RPMI7951 (cell line): ENCODE results near the gene CDON. TPM values are rescaled to one million over a fixed set of nuclear protein-coding genes. Genes with fewer than 3 reads are reported as not detected.

Experiments used
- DNase-seq: peaks from one replicate; pipeline ENCODE4 v3.0.0-alpha.2; 2012; ENCODE audit warnings: low read depth
- total RNA-seq: library from RNA; depleted of rRNA; stranded (reverse); fragments of >200 nt; shearing (Covaris generic); gene quantifications from 2 replicates; pipeline ENCODE4 v1.2.3, GENCODE V29; 2014

The CDON gene
- total RNA-seq, 1 experiment from 2014 or later = 14.8 TPM

DNA sequence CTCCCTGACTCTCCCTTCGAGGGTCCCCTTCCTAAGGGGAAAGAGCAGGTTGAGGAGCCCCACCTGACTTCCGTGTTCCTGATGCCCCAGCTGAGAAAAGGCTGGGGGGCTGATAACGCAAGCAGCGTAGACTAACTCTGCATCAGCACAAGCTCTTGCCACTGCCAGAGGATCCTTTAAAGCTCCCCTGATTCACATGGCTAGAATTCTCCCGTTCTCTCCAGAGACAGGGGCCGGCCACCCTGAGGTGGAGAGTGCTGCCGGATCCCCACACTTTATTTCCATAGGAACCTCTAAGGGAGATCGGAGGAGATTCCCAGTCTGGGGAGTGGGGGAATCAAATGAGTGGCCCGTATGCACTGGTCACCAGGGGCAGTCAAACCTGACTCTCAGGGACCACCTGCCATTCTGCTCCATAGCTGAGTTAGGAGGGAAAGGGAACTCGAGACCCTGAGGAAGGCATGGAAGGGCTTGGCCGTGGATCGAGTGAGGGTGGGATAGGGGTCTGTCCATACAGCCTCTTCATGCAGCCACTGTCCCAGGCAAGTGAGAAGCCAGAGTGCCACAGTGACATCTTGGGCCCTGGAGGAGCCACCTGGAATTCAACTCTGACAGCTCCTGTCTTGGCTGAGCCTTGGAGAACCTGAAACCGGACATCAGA lies 118.2 kb downstream of the CDON start:
- no peak for DNase-seq

DNA sequence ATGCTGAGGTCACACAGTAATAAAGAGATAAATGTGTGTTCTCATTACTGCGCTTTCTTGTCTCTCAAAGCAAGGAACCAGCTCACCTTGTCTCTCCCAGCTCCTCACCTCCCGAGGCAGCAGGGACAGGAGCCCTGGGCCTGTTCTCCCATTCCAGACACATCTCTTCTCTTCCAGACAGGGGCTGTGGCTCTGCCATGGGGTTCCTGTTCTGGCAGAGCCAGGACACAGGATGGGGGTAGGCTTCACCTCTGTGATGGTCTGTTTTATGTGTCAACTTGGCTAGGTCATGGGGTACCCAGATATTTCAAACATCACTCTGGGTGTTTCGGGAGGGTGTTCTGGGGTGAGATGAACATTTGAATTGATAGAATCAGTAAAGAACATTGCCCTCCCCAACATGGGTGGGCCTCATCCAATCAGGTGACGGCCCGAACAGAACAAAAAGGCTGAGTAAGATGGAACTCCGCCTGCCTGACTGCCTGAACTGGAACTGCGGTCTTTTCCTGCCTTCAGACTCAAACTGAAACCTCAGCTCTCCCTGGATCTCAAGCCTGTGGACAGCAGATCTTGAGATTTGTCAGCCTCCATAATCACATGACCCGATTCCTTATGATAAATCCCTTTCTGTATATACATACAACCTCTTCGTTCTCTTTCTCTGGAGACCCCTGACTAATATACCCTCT lies 118.9 kb downstream of the CDON start:
- no peak for DNase-seq

DNA sequence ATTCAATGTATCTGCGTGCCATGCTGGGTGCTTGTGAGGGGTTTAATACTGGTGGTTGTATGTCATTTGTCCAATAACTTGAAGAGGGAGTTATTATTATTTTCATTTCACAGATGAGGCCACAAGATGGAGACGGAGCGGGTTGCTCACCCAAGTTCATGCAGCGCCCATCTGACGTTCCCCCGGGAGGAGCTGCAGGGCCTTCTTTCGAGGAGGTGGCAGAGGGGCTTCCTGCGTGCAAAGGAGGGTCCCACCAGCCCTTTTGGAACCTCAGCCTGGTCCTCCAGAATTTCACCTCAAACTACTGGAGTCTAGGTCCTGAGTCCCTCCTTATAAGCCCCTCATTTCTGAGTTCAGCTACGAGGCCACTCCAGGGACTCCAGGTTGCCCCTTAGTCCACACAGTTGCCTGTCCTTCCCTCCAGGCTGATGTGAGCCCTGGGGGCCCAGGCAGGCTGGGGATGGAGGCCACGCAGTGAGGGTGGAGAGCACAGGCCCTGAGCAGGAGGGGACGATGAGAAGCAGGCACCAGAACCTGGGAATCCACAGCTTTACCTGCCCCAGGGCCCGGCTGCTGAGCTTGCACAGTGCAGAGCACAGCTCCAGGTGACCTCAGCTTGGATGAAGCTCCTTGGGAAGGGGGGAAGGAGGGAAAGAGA lies 119.8 kb downstream of the CDON start:
- no peak for DNase-seq

DNA sequence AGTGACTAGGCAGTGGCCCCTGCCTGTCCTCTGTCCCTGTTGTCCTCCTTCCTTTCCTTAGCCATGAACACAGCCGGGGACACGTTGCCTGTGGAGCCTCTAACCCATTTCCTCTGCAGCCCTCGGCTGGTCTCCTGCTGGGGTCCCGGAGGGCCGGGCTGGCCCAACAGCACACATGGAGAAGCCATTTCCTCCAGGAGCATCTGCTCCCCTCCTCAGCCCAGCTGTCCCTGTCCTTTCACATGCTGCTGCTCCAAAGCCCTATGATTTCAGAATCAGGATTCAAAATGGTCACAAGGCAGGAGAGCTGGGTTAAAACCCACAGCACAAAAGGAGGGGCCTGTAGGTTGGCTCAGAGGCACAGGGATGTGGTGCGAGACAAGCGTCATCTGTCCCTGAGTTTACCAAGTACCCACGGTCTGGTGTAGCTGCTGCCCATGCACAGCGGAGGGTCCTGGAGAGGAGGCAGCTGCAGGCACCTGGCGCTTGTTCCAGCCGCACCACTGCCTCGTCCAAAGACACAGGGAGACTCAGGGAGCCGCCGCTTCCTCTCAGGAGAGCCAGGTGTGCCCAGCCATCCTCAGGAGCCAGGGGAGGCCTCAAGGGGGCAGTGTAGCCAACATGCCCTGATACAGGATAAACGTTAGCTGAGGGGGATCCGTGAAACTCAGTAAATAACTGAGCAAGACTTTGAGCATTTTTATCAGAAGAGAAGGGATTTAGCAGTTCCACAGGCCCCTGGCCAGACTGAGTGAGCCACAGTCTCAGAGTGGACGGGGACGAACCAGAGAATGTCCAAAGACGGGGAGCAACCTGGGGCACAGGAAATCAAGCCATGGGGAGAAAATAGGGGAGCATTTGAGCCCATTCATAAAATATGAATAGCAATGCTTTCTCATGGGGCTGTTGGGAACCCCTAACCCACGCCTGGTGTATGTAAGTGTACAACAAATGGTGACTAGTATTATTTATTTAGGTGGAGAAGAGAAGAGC lies 120.8 kb downstream of the CDON start:
- peak; percentile 26 for DNase-seq

DNA sequence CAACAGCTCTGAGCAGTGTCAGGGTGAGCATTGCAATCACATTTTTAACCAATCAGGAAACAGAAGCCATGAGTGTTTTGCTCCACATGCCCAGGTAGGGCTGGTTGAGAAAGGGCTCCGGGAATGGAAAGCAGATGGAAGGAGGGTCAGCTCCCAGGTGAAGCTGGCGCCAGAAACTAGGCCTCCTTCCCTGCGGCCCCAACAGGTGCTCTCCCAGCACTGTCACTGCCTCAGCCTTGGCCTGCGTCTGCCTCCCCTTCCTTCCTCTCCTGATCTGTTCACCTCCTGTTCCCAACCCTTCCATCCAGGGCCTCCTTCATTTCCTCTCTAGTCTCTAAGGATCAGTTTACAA lies 121.4 kb downstream of the CDON start:
- no peak for DNase-seq

DNA sequence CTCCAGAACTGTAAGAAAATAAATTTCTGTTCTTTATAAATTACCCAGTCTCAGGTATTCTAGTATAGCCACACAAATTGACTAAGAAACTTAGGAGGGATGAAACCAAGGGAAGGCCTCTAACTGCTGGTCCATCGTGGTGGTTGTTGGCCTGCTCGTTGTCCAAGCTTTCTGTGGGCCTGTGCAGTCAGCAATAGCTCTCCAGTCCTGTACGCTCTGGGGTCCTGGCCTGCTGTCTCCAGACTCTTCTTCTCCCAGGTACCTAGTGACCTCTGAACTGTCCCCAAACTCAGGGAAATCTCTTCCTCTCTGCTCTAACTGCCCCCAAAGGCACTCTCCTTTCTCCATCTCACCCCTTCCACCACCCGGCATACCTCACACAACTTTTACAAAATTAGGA lies 122.5 kb downstream of the CDON start:
- no peak for DNase-seq

DNA sequence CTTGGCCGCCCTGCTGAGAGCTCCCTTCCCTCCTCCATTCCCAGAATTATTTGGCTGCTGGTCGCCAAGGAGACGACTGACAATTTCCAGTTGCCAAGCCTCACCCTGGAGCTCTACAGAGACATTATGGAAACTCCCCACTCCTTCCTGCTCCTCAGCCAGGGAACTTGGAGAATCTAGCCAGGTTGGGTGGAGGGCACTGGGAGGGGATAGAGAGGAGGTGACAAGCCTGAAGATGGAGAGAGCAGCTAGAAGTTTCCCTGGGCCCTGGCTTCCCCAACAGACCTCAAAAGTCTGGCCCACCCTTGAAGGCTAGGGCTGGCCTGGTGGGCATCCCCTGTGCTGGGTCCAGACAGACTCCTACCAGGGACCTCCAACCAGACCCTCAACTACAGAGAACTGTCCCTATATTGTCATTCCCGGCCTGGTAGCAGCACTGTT lies 123.6 kb downstream of the CDON start:
- DNase-seq = no peak

DNA sequence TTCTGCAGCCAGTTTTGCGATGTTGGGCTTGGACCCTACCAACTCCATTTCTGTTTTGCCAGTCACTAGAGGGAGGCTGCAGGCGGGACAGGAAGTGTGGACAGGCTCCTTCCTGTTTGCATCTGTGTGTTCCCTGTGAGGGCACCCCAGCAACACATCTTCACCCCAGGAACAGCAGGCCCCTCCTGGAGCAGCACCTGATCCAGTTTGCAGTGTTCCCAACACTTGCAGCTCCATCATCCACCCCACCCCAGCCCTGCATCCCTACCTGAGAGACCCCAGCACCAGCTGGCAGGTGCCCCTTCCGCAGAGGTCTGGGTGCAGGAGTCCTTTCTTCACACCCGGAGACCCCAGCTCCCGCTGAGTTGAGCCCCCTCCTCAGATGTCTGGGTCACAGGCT lies 124.2 kb downstream of the CDON start:
- no peak for DNase-seq

DNA sequence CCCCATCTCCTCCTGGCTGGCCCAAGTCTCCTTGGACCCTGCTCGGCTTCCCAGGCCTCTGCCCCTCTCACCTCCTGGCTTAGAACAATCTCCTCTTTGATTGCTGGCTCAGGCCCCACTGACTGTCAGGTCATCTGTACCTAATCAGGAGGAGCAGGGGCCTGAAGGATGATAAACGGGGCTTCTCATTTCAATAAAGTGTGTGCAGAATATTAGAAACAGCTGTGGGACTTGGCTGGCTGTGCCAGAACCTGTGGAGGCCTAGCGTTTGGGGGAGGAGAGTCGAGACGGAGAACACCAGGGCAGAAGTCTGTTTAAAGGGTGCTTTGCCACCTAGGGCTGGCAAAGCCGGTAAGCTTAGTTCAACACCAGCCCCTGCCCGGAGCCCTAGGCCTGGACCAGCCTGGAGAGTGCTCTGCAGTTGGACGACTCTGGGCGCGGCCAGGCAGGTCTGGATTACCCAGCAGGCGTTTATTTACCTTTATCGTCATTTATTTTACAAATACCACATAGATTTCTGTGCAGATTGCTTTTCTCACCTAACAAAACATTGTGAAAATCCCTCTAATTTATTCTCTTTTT lies 127.0 kb downstream of the CDON start:
- peak; percentile 39 for DNase-seq

DNA sequence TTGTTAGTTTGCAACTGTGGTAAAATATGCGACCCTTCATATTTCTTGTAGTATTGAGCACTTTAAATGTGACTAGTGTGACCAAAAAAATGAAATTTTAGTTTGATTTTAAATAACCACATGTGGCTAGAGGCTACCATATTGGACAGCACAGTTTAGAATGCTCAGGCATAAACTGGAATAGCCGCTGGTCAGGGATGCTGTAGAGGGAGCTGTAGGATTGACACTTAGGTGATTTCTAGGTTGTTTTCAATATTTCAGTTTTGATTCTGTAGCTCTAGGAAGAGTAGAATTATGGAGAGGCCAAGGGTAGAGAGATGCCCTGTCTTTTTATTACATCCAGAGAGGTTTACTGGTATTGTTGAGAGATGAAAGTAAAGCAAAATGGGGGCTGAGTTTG lies 127.6 kb downstream of the CDON start:
- peak; percentile 16 for DNase-seq

DNA sequence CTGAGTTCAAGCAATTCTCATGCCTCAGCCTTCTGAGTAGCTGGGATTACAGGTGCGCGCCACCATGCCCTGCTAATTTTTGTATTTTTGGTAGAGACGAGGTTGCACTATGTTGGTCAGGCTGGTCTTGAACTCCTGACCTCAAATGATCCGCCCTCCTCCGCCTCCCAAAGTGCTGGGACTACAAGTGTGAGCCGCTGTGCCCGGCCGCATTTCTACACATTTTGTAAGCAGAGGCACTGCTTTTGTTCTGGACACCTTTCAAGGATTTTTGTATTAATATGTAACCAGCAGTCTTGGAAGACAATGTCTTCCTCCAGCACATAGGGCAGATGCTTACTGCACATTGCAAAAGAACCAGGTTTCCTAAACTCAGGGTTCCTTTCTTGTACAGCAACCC lies 128.2 kb downstream of the CDON start:
- DNase-seq = no peak

DNA sequence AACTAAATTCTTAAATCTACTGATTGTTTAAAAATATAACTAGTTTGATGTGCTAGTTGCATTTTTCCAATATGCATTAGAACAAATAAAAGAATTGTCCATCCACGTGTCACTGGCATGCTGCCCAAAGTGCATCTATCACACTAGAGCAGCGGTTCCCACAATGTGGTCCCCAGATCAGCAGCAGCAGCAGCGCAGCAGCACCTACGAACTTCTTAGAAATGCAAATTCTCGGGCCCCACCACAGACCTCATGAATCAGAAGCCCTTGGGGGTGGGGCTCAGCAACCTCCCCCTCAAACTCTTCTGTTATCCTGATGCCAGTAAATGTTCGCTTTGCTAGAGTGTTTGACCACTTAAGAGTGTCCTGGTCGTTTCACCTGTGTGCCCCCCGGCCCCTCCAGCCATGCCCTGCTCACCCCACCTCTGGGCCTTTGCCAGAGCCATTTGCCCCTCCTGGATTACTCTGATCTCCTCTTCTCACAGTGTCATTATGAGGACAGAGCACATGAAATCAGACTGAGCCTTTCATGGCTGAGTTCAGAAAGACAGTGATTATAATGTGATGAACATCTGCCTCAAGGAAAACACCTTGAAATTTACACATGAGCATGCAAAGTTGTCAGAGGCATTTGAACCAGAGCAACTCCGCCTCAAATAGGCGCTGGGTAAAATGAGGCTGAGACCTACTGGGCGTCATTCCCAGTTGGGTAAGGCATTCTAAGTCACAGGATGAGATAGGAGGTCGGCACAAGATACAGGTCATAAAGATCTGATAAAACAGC lies 129.4 kb downstream of the CDON start:
- no peak for DNase-seq

DNA sequence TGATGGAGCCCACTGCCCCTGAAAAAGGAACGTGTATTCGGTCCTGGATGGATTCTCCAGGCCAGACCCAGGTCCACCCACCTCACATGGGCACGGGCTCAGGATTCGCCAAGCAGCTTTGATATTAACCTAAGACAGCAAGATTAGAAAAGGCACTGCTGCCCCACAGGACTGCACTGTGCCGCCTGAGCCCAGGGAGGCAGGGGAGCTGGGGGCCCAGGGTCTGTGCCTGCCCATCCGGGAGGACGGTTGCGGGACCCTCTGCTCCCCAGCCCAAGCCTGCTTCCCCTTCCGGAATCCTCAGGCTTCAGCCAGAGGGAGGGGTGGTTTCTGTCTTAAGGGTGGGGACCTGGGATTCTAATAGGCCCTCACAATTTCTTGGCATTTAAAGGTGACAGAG lies 130.4 kb downstream of the CDON start:
- DNase-seq = no peak

DNA sequence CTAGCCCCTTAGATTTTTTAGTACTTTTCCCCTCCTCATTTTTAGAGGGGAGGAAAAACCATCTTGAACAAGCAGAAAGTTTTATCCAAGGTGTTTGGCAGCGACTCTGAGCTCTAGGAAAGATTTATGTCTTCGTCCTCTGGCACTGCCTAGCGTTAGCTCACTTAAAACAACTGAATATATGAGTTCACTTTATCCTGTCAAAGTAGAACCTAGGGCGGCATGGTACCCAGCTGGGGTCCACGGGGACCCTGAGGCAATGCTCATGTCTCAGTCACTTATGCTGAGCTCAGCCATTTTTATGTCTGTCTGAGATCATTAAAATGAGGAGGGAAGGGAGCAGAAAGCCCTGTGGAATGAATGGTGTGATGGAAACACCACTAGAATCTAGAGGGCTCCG lies 131.0 kb downstream of the CDON start:
- no peak for DNase-seq

DNA sequence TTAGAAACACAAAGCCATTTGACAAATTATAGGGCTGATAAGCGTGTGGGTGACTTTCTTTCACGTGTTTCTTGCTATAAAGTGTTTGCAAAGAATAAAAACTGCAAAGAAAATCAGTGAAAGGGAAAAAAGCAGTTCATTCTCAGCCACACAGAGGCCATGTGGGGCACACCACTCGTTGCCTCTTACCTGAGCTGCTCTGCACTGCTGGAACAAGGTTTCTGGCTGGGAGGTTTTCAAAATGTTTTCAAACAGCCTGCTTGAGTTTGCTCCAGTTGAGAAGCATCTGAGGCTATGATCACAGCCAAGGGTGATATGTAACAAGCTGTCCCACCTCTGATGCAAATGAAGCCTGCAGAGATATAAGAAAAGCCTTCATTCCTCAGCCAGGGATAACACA lies 131.6 kb downstream of the CDON start:
- DNase-seq = no peak

DNA sequence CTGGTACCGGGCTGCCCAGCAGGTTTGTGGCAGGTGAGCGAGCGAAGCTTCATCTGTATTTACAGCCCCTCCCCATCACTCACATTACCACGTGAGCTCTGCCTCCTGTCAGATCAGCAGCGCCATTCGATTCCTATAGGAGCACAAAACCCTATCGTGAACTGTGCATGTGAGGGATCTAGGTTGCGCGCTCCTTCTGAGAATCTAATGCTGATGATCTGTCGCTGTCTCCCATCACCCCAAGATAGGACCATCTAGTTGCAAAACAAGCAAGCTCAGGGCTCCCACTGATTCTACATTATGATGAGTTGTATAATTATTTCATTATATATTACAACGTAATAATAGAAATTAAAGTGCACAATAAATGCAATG lies 132.6 kb downstream of the CDON start:
- DNase-seq = no peak

DNA sequence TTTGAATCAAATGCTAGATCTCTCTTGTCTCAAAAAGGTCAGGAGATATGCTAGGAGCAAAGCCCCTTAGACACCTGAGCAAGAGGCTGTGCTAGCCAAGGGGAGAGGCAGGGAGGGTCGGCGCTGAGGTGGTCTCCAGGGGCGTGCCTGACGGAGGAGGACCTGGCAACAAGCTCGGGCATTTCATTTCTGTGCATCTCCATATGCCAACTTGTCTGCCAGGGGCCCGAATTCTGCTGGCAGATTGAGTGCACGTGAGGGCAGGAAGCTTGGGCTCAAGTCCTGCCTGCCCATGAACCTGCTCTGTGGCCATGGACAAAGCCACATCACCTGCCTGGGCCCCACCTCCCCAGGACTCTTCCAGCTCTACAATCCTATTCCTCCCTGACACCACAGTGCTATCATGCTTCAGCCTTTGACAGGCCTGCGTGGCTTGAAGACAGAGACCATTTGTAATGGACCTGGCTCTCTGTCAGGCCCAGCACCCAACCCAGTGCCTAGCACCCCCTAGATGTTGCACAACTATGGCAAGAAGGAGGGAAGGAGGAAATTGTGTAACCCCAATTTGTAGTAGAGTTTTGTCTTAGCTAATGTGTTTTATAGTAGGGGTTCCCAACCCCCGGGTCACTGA lies 133.1 kb downstream of the CDON start:
- no peak for DNase-seq

DNA sequence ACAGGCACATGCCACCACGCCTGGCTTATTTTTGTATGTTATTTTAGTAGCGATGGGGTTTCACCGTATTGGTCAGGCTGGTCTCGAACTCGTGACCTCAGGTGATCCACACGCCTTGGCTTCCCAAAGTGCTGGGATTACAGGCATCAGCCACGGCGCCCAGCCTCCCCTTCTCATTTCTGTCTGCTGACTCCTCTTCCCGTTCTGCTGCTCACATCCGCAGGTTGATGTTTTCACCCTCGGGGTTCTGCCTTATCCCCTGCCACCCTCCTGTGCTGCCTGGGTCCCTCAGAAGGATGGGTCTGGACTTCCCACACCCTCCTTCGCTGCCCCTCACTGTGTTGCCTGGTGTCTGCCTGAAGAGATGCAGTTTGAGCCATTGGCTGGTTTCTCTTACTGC lies 136.0 kb downstream of the CDON start:
- DNase-seq = no peak

DNA sequence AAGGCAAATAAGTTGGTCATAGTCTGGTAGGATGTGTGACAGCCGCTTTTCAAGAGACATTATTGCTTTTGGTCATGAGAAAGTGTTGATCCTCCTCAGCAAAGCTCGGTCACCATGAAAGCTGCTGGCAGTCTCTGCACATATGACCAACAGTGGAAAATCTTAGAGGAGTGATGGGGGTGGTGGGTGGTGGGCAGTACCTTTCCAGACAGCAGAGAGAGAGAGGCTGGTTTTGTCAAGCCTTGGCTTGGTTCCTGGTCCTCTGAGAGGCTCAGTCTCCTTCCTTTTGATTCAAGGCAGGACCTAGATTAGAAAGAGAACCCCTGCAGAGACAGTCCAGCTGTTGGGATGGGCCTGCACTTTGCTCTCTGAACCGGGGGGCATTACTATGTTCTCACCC lies 136.9 kb downstream of the CDON start:
- DNase-seq = no peak

DNA sequence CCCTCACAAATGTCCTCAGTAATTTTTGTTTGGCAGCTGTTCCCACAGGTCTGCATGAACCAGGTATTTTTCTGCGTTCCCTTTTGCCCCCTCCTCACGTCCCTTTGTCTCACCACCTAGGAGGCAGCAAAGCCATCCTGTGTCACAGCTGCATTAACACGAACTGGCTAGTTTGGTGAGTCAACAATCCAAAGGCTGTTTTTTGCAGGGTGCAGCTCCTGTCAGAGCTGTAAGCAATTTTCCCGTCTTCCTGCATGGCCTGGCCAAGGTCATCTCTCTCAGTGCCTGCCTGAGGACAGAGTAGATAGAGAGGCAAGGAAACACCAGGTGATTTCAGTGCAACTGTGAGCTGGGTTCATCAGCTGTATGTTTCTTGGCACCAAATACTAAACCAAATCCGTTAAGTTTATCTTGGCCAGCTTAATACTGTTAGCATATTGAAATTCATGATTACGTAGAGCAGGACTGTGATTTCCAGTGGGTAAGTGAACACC lies 137.4 kb downstream of the CDON start:
- DNase-seq = no peak
